CD14-positive monocyte (primary cell): ENCODE data around the gene CAPN1. TPM values are rescaled to one million over a fixed set of nuclear protein-coding genes. Genes with fewer than 3 reads are reported as not detected.

Source experiments
- DNase-seq, 3 donors: peaks; one replicate each; pipeline ENCODE4 v3.0.0-alpha.2; 2011 to 2022
- H2AFZ ChIP-seq: 2 replicates; pipeline ENCODE4 v1.6.0; 2012; ENCODE audit warnings: mild to moderate bottlenecking, low read depth, low read length, inconsistent platforms; ENCODE audit not compliant: insufficient read depth, poor library complexity, severe bottlenecking
- H3K27ac ChIP-seq, 2 donors: 1 replicate in 1 of 2; 2 replicates in 1 of 2; pipeline ENCODE4 v1.5.1; 2012 to 2013; ENCODE audit warnings: low read length in 2 of 2, control low read depth in 1 of 2, inconsistent platforms in 1 of 2, low read depth in 1 of 2, mild to moderate bottlenecking in 1 of 2
- H3K27me3 ChIP-seq, 2 donors: one replicate each; pipeline versions ENCODE4 v1.6.0 to v1.6.1; 2011 to 2013; ENCODE audit warnings: low read length in 2 of 2; ENCODE audit not compliant: control insufficient read depth in 2 of 2, insufficient read depth in 2 of 2
- H3K36me3 ChIP-seq, 2 donors: replicated peaks in 1 of 2; 1 replicate in 1 of 2; 2 replicates in 1 of 2; pipeline versions ENCODE4 v1.5.1 to v1.6.1; 2012 to 2013; ENCODE audit warnings: low read length in 2 of 2, control low read depth in 1 of 2, inconsistent platforms in 1 of 2, mild to moderate bottlenecking in 1 of 2; ENCODE audit not compliant: insufficient read depth in 2 of 2, control insufficient read depth in 1 of 2
- H3K4me1 ChIP-seq, 2 donors: 1 replicate in 1 of 2; 2 replicates in 1 of 2; pipeline versions ENCODE4 v1.5.1 to v1.6.1; 2012 to 2013; ENCODE audit warnings: low read length in 2 of 2, control low read depth in 1 of 2, inconsistent platforms in 1 of 2, mild to moderate bottlenecking in 1 of 2, moderate library complexity in 1 of 2; ENCODE audit not compliant: insufficient read depth in 2 of 2, control insufficient read depth in 1 of 2
- H3K4me2 ChIP-seq: replicated peaks from 2 replicates; pipeline ENCODE3; 2012; ENCODE audit warnings: low read length, moderate library complexity, mild to moderate bottlenecking; ENCODE audit not compliant: poor library complexity, severe bottlenecking; ENCODE audit errors: extremely low read depth
- H3K4me3 ChIP-seq, 3 experiments: fragments of 200-600 bp in 1 of 3; sonication (generic) in 1 of 3; replicated peaks in 1 of 3; 1 replicate in 2 of 3; 2 replicates in 1 of 3; pipeline ENCODE4 v1.5.1; 2011 to 2013; ENCODE audit warnings: low read length in 3 of 3, mild to moderate bottlenecking in 3 of 3, control low read depth in 2 of 3, low read depth in 2 of 3, inconsistent platforms in 1 of 3, moderate library complexity in 1 of 3
- H3K79me2 ChIP-seq: 2 replicates; pipeline ENCODE4 v1.6.0; 2012; ENCODE audit warnings: mild to moderate bottlenecking, control low read depth, inconsistent platforms, low read length, moderate library complexity; ENCODE audit not compliant: insufficient read depth
- H3K9ac ChIP-seq: 2 replicates; pipeline ENCODE4 v1.6.0; 2017; ENCODE audit warnings: low read length, mild to moderate bottlenecking; ENCODE audit not compliant: insufficient read depth, poor library complexity, severe bottlenecking
- H3K9me3 ChIP-seq, 2 donors: replicated peaks in 1 of 2; 1 replicate in 1 of 2; 2 replicates in 1 of 2; pipeline versions ENCODE4 v1.5.1 to v1.6.1; 2012 to 2013; ENCODE audit warnings: low read length in 2 of 2, control low read depth in 1 of 2; ENCODE audit not compliant: control insufficient read depth in 1 of 2, insufficient read depth in 1 of 2
- H4K20me1 ChIP-seq: 2 replicates; pipeline ENCODE4 v1.6.0; 2012; ENCODE audit warnings: mild to moderate bottlenecking, low read length, control low read depth, moderate library complexity; ENCODE audit not compliant: insufficient read depth
- H3K27ac Mint-ChIP-seq, 7 donors: one replicate each; pipeline ENCODE4 v1.8.0; 2020; ENCODE audit warnings: mild to moderate bottlenecking in 7 of 7, mixed read lengths in 7 of 7, moderate library complexity in 6 of 7, inconsistent platforms in 2 of 7
- H3K27me3 Mint-ChIP-seq, 3 donors: one replicate each; pipeline ENCODE4 v1.8.0; 2021 to 2022; ENCODE audit warnings: low read depth in 3 of 3, mild to moderate bottlenecking in 3 of 3, mixed read lengths in 3 of 3, moderate library complexity in 3 of 3, inconsistent platforms in 1 of 3
- H3K36me3 Mint-ChIP-seq, 2 donors: one replicate each; pipeline ENCODE4 v1.8.0; 2020; ENCODE audit warnings: mixed read lengths in 2 of 2, inconsistent platforms in 1 of 2, mild to moderate bottlenecking in 1 of 2
- H3K4me1 Mint-ChIP-seq: one replicate; pipeline ENCODE4 v1.8.0; 2020; ENCODE audit warnings: mild to moderate bottlenecking, mixed read lengths
- H3K4me3 Mint-ChIP-seq, 2 donors: one replicate each; pipeline ENCODE4 v1.8.0; 2020; ENCODE audit warnings: mild to moderate bottlenecking in 2 of 2, mixed read lengths in 2 of 2, moderate library complexity in 1 of 2
- H3K9me3 Mint-ChIP-seq, 7 donors: one replicate each; pipeline ENCODE4 v1.8.0; 2020 to 2022; ENCODE audit warnings: mixed read lengths in 7 of 7, mild to moderate bottlenecking in 6 of 7, moderate library complexity in 6 of 7, inconsistent platforms in 2 of 7
- CTCF ChIP-seq: fragments of 200-600 bp; IDR thresholded peaks from one replicate; pipeline ENCODE4 v1.8.0; 2022; ENCODE audit warnings: antibody characterized with exemption, mild to moderate bottlenecking
- WGBS: methylation state at CpG from one replicate; pipeline ENCODE4 v1.1.5; 2013; ENCODE audit warnings: missing lambda C conversion rate; ENCODE audit not compliant: insufficient coverage; 5-methylcytosine and 5-hydroxymethylcytosine counted together
- intact Hi-C, 2 donors: fragments of 100-400 bp; cut with micrococcal nuclease; formaldehyde crosslinking; loops; one replicate each; pipeline versions ENCODE4 v1.15.0 to v1.15.1; 2023
- polyA plus RNA-seq, 3 donors: library from polyadenylated mRNA; depleted of rRNA in 1 of 3; unstranded in 2 of 3; stranded (reverse) in 1 of 3; fragments of 300-500 nt in 2 of 3; fragments of >200 nt in 1 of 3; fragmentation: Illumina TruSeq in 2 of 3; gene quantifications; 1 replicate in 2 of 3; 2 replicates in 1 of 3; pipeline ENCODE4 v1.2.3, GENCODE V29; 2012 to 2021

The CAPN1 gene
- polyA plus RNA-seq, 3 donors, result 128 to 140 (median 129) TPM

- Histone ChIP-seq H3K27me3 (no peaks in the 10 kb centered on the region), H3K4me2 (peak overlapping the region; percentile 62), H3K9ac (peak overlapping the region; percentile 47), H3K27ac (peak overlapping the region; percentile 70 to 77), H3K9me3 (peaks cover 4% of the 10 kb centered on the region in 2 donors), H3K36me3 (no peaks in the 10 kb centered on the region), H3K4me1 (peaks cover 43 to 48% of the 10 kb centered on the region in 2 donors), H3K79me2 (no peaks in the 10 kb centered on the region), H2AFZ (peak overlapping the region; percentile 50), H4K20me1 (no peaks in the 10 kb centered on the region), H3K4me3 (peak overlapping the region in 1 of 3 experiments; percentile 24)
- Mint-ChIP-seq H3K4me3 (peak overlapping the region; percentile 64 to 81), H3K9me3 (peaks cover 0 to 6% (median 3%) of the 10 kb centered on the region in 7 donors), H3K36me3 (no peaks in the 10 kb centered on the region), H3K27me3 (peaks cover 0 to 2% (median 0%) of the 10 kb centered on the region in 3 donors), H3K4me1 (peaks cover 47% of the 10 kb centered on the region), H3K27ac (peak overlapping the region; percentile 87 to 98 (median 96))
- DNase-seq, result peak; percentile 95 to 99 (median 99)
- intact Hi-C loops, result loop anchor here in 1 of 2 donors (2.0 kb wide), 1 partner anchor 16 kb away; the partner anchor contains the start of gene SYVN1
- TF ChIP-seq CTCF, result no peak
- WGBS, result 0% methylated on average over 7 of the region's 12 CpGs
Measured at GRCh38 chr11:65150509-65151299, 31.0 kb upstream of the CAPN1 start.

DNA sequence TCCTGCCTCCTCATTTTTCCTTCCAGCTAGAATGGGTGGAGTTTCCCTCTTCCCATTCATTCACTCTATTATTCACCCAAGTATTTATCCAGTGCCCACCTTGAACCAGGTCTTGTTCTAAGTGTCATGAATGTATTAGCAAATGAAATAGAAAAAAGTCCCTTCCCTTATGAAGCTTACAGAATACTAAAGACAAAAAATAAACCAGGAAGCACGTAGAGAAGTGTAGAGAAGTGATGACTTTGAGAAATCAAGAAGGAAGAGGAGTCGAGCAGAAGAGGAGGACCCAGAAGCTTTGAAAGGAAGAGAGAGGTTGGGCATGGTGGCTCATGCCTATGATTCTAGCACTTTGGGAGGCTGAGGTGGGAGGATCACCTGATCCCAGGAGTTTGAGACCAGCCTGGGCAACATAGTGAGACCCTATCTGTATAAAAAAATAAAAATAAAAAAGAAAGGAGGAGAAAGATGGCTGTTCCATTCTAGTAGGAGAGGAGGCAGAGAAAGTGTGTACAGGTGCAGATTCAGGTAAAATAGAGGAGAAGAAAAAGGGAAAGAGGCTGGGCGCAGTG is 30.3 kb upstream of the CAPN1 start:
- DNase-seq, result peak in 2 of 3 donors; percentile 32 to 52
- H3K4me3 ChIP-seq, result peak overlapping the region in 1 of 3 experiments; percentile 24
- intact Hi-C loops, result loop anchor here in 1 of 2 donors (2.0 kb wide), 1 partner anchor 17 kb away; the partner anchor contains the start of gene SYVN1
- no peaks in the 10 kb centered on the region for H3K36me3 ChIP-seq
- no peaks in the 10 kb centered on the region for H4K20me1 ChIP-seq
- H3K27me3 Mint-ChIP-seq, result peaks cover 0 to 2% (median 0%) of the 10 kb centered on the region in 3 donors
- TF ChIP-seq CTCF, result no peak
- WGBS, result 100% methylated on average over 1 of the region's 3 CpGs
- H3K79me2 ChIP-seq, result no peaks in the 10 kb centered on the region
- H3K4me1 Mint-ChIP-seq, result peaks cover 46% of the 10 kb centered on the region
- H3K9me3 ChIP-seq, result peaks cover 4% of the 10 kb centered on the region in 2 donors
- H3K27ac Mint-ChIP-seq, result peak overlapping the region; percentile 87 to 98 (median 96)
- H3K4me1 ChIP-seq, result peaks cover 43 to 53% of the 10 kb centered on the region in 2 donors
- peak overlapping the region; percentile 47 for H3K9ac ChIP-seq
- peak overlapping the region; percentile 62 for H3K4me2 ChIP-seq
- H3K4me3 Mint-ChIP-seq, result peak overlapping the region in 1 of 2 donors; percentile 78
- no peaks in the 10 kb centered on the region for H3K36me3 Mint-ChIP-seq
- H3K27me3 ChIP-seq, result no peaks in the 10 kb centered on the region
- H2AFZ ChIP-seq, result no peak overlapping the region
- peak overlapping the region; percentile 70 to 77 for H3K27ac ChIP-seq
- peaks cover 0 to 6% (median 3%) of the 10 kb centered on the region in 7 donors for H3K9me3 Mint-ChIP-seq
